KMS-11 (cell line): ENCODE measurements around the gene NPHP4.

Experiments used
- H2AFZ ChIP-seq: fragments of 200-600 bp; sonication (generic); 2 replicates; pipeline ENCODE4 v1.6.1; 2016; ENCODE audit warnings: antibody characterized with exemption, mixed run types, low read depth
- H3K27ac ChIP-seq: fragments of 200-600 bp; sonication (generic); 2 replicates; pipeline ENCODE4 v1.6.1; 2016; ENCODE audit warnings: mild to moderate bottlenecking, mixed run types
- H3K27me3 ChIP-seq: fragments of 200-600 bp; sonication (generic); 2 replicates; pipeline ENCODE4 v1.6.1; 2017; ENCODE audit warnings: mild to moderate bottlenecking, low read depth, mixed run types, moderate library complexity; ENCODE audit not compliant: insufficient read depth
- H3K36me3 ChIP-seq: fragments of 200-600 bp; sonication (generic); 2 replicates; pipeline ENCODE4 v1.6.1; 2017; ENCODE audit warnings: mild to moderate bottlenecking, mixed run types; ENCODE audit not compliant: insufficient read depth
- H3K4me1 ChIP-seq: fragments of 200-600 bp; sonication (generic); 2 replicates; pipeline ENCODE4 v1.6.1; 2016; ENCODE audit warnings: mild to moderate bottlenecking, low read depth, mixed run types; ENCODE audit not compliant: poor library complexity, severe bottlenecking
- H3K4me2 ChIP-seq: fragments of 200-600 bp; sonication (generic); 2 replicates; pipeline ENCODE4 v1.7.0; 2016; ENCODE audit warnings: mild to moderate bottlenecking, mixed run types
- H3K4me3 ChIP-seq: fragments of 200-600 bp; sonication (generic); IDR thresholded peaks from 2 replicates; pipeline ENCODE4 v1.6.1; 2017; ENCODE audit warnings: low read depth, low read length, mixed read lengths; ENCODE audit not compliant: insufficient read depth
- H3K79me2 ChIP-seq: fragments of 200-600 bp; sonication (generic); 2 replicates; pipeline ENCODE4 v1.6.1; 2016; ENCODE audit warnings: low read depth, mixed run types; ENCODE audit not compliant: insufficient read depth
- H3K9ac ChIP-seq: fragments of 200-600 bp; sonication (generic); 2 replicates; pipeline ENCODE4 v1.6.1; 2016; ENCODE audit warnings: mild to moderate bottlenecking, mixed run types
- H4K20me1 ChIP-seq: fragments of 200-600 bp; sonication (generic); 2 replicates; pipeline ENCODE4 v1.6.1; 2016; ENCODE audit warnings: mild to moderate bottlenecking, mixed run types; ENCODE audit not compliant: insufficient read depth
- CTCF ChIP-seq: fragments of 200-600 bp; sonication (generic); conservative IDR thresholded peaks from 2 replicates; pipeline ENCODE4 v1.6.1; 2017; ENCODE audit warnings: low read depth, mild to moderate bottlenecking, antibody characterized with exemption, low read length, moderate library complexity, mixed read lengths

The NPHP4 gene

GRCh38 chr1:5879421-5879820 lies 112.8 kb downstream of the NPHP4 start:
- H3K27ac ChIP-seq: no peak overlapping the region
- no peak overlapping the region for H3K9ac ChIP-seq
- no peaks in the 10 kb centered on the region for H3K36me3 ChIP-seq
- no peak overlapping the region for H2AFZ ChIP-seq
- no peaks in the 10 kb centered on the region for H3K27me3 ChIP-seq
- no peaks in the 10 kb centered on the region for H3K79me2 ChIP-seq
- H4K20me1 ChIP-seq: no peaks in the 10 kb centered on the region
- no peak overlapping the region for H3K4me3 ChIP-seq
- TF ChIP-seq CTCF: no peak
- no peak overlapping the region for H3K4me2 ChIP-seq
- H3K4me1 ChIP-seq: no peaks in the 10 kb centered on the region

- Histone ChIP-seq H3K27ac (no peak overlapping the region), H2AFZ (no peak overlapping the region), H3K36me3 (no peaks in the 10 kb centered on the region), H3K4me1 (no peaks in the 10 kb centered on the region), H4K20me1 (no peaks in the 10 kb centered on the region), H3K79me2 (no peaks in the 10 kb centered on the region), H3K4me3 (no peak overlapping the region), H3K4me2 (no peak overlapping the region), H3K9ac (no peak overlapping the region), H3K27me3 (no peaks in the 10 kb centered on the region)
- no peak for TF ChIP-seq CTCF
These were observed 113.3 kb downstream of the NPHP4 start for GRCh38 chr1:5878971-5879370.

GRCh38 chr1:5877683-5878530 lies 114.3 kb downstream of the NPHP4 start:
- no peaks in the 10 kb centered on the region for H3K36me3 ChIP-seq
- no peak overlapping the region for H3K27ac ChIP-seq
- no peaks in the 10 kb centered on the region for H4K20me1 ChIP-seq
- no peak overlapping the region for H3K4me2 ChIP-seq
- H3K4me1 ChIP-seq: no peaks in the 10 kb centered on the region
- no peak overlapping the region for H3K9ac ChIP-seq
- no peak overlapping the region for H2AFZ ChIP-seq
- no peak for TF ChIP-seq CTCF
- no peaks in the 10 kb centered on the region for H3K27me3 ChIP-seq
- H3K4me3 ChIP-seq: no peak overlapping the region
- H3K79me2 ChIP-seq: no peaks in the 10 kb centered on the region

GRCh38 chr1:5877001-5877400 lies 115.2 kb downstream of the NPHP4 start:
- no peak overlapping the region for H3K4me2 ChIP-seq
- H3K27me3 ChIP-seq: no peaks in the 10 kb centered on the region
- no peak overlapping the region for H2AFZ ChIP-seq
- H3K36me3 ChIP-seq: no peaks in the 10 kb centered on the region
- no peak overlapping the region for H3K9ac ChIP-seq
- no peaks in the 10 kb centered on the region for H3K4me1 ChIP-seq
- H3K27ac ChIP-seq: no peak overlapping the region
- TF ChIP-seq CTCF: no peak
- no peak overlapping the region for H3K4me3 ChIP-seq
- no peaks in the 10 kb centered on the region for H4K20me1 ChIP-seq
- H3K79me2 ChIP-seq: no peaks in the 10 kb centered on the region
